GM19455 (cell line): ENCODE data around the gene PLA2G4E.

Source experiments
- ATAC-seq: cut with Tn5 transposase; IDR thresholded peaks from one replicate; pipeline ENCODE4 v1.9.1; 2021; ENCODE audit not compliant: unreplicated experiment

The PLA2G4E gene

GRCh38 chr15:41936649-41937567 lies 83.9 kb downstream of the PLA2G4E start:
- no peak for ATAC-seq

- no peak for ATAC-seq
These were observed 84.7 kb downstream of the PLA2G4E start for GRCh38 chr15:41936155-41936554.

GRCh38 chr15:41935566-41936020 lies 85.2 kb downstream of the PLA2G4E start:
- no peak for ATAC-seq

- ATAC-seq = no peak
These were observed 86.0 kb downstream of the PLA2G4E start for GRCh38 chr15:41934843-41935242.

- ATAC-seq = no peak
These were observed 87.1 kb downstream of the PLA2G4E start for GRCh38 chr15:41933771-41934170.

GRCh38 chr15:41933326-41933725 lies 87.5 kb downstream of the PLA2G4E start:
- ATAC-seq = no peak

- ATAC-seq = no peak
These were observed 88.1 kb downstream of the PLA2G4E start for GRCh38 chr15:41932511-41933289.

- ATAC-seq = no peak
These were observed 88.7 kb downstream of the PLA2G4E start for GRCh38 chr15:41932101-41932500.
